ENCODE results near the gene BCL11B. TPM values are rescaled to one million over a fixed set of nuclear protein-coding genes. Genes with fewer than 3 reads are reported as not detected.

The BCL11B gene
- total RNA-seq, 1 donor from 2014 or later = 1.3 TPM

DNA sequence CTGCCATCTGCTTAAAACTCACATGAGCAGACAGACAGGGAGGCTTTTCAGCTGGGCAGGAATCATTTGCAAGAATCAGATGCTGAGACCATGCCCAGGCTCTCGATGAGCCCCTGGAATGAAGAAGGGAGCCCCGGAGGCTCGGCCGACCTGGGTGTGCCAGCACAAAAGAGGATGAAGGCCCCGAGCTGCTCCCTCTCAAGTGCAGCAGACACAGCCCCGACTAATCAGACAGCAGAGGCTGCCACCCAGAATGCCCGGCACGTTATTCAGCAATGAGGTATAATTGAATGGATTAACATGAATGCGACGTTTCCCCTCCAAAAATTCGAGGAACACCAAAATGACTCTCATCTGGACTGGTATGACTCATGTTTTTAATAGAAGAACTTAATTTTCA lies 58.9 kb downstream of the BCL11B start:
- Histone ChIP-seq H3K36me3 (no peaks in the 10 kb centered on the region), H4K20me1 (ENCODE audit: low read depth) (no peaks in the 10 kb centered on the region), H3K4me1 (no peaks in the 10 kb centered on the region), H3K9me3 (ENCODE audit: low read depth) (no peaks in the 10 kb centered on the region), H2AFZ (replicated peaks) (no peak overlapping the region), H3K27me3 (no peaks in the 10 kb centered on the region), H3K4me3 (no peak overlapping the region), H3K9ac (no peak overlapping the region), H3K79me2 (ENCODE audit: low read depth) (no peaks in the 10 kb centered on the region), H3K27ac (no peak overlapping the region), H3K4me2 (no peak overlapping the region), H3F3A (ENCODE audit: low read depth) (no peaks in the 10 kb centered on the region)
- peaks cover 6% of the 10 kb centered on the region for H3K27me3 Mint-ChIP-seq (ENCODE audit: insufficient read depth, low read depth)
- no peaks in the 10 kb centered on the region for H3K9me3 Mint-ChIP-seq
- DNase-seq (ENCODE audit: low spot score) = no peak
- H3K4me3 Mint-ChIP-seq = no peak overlapping the region
- no peaks in the 10 kb centered on the region for H3K36me3 Mint-ChIP-seq
- H3K27ac Mint-ChIP-seq = no peak overlapping the region
- peaks cover 11% of the 10 kb centered on the region for H3K4me1 Mint-ChIP-seq
- TF ChIP-seq EZH2 (IDR thresholded peaks at IDR 0.05) (no peak), EZH2phosphoT487 (IDR thresholded peaks at IDR 0.05) (no peak)
- TF ChIP-seq, protein P1, sequence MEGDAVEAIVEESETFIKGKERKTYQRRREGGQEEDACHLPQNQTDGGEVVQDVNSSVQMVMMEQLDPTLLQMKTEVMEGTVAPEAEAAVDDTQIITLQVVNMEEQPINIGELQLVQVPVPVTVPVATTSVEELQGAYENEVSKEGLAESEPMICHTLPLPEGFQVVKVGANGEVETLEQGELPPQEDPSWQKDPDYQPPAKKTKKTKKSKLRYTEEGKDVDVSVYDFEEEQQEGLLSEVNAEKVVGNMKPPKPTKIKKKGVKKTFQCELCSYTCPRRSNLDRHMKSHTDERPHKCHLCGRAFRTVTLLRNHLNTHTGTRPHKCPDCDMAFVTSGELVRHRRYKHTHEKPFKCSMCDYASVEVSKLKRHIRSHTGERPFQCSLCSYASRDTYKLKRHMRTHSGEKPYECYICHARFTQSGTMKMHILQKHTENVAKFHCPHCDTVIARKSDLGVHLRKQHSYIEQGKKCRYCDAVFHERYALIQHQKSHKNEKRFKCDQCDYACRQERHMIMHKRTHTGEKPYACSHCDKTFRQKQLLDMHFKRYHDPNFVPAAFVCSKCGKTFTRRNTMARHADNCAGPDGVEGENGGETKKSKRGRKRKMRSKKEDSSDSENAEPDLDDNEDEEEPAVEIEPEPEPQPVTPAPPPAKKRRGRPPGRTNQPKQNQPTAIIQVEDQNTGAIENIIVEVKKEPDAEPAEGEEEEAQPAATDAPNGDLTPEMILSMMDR (IDR thresholded peaks at IDR 0.05) = no peak

GRCh38 chr14:99212646-99213045 lies 59.4 kb downstream of the BCL11B start:
- Histone ChIP-seq H4K20me1 (ENCODE audit: low read depth) (no peaks in the 10 kb centered on the region), H2AFZ (replicated peaks) (no peak overlapping the region), H3K4me2 (no peak overlapping the region), H3K79me2 (ENCODE audit: low read depth) (no peaks in the 10 kb centered on the region), H3K36me3 (no peaks in the 10 kb centered on the region), H3K9me3 (ENCODE audit: low read depth) (no peaks in the 10 kb centered on the region), H3K9ac (no peak overlapping the region), H3K4me1 (no peaks in the 10 kb centered on the region), H3K27ac (no peak overlapping the region), H3K4me3 (no peak overlapping the region), H3K27me3 (no peaks in the 10 kb centered on the region), H3F3A (ENCODE audit: low read depth) (no peaks in the 10 kb centered on the region)
- Mint-ChIP-seq H3K9me3 (no peaks in the 10 kb centered on the region), H3K27me3 (ENCODE audit: insufficient read depth, low read depth) (peaks cover 6% of the 10 kb centered on the region), H3K36me3 (no peaks in the 10 kb centered on the region), H3K4me3 (peak overlapping the region; percentile 33), H3K4me1 (peaks cover 11% of the 10 kb centered on the region), H3K27ac (no peak overlapping the region)
- no peak for DNase-seq (ENCODE audit: low spot score)
- TF ChIP-seq EZH2phosphoT487 (IDR thresholded peaks at IDR 0.05) (no peak), EZH2 (IDR thresholded peaks at IDR 0.05) (no peak)
- TF ChIP-seq, protein P1 (IDR thresholded peaks at IDR 0.05) = no peak

- Histone ChIP-seq H3K27me3 (no peaks in the 10 kb centered on the region), H3F3A (ENCODE audit: low read depth) (no peaks in the 10 kb centered on the region), H3K4me2 (no peak overlapping the region), H3K9me3 (ENCODE audit: low read depth) (no peaks in the 10 kb centered on the region), H4K20me1 (ENCODE audit: low read depth) (no peaks in the 10 kb centered on the region), H3K79me2 (ENCODE audit: low read depth) (no peaks in the 10 kb centered on the region), H3K27ac (no peak overlapping the region), H2AFZ (replicated peaks) (no peak overlapping the region), H3K4me1 (no peaks in the 10 kb centered on the region), H3K4me3 (no peak overlapping the region), H3K9ac (no peak overlapping the region), H3K36me3 (no peaks in the 10 kb centered on the region)
- Mint-ChIP-seq H3K4me1 (peaks cover 11% of the 10 kb centered on the region), H3K4me3 (no peak overlapping the region), H3K27me3 (ENCODE audit: insufficient read depth, low read depth) (peaks cover 6% of the 10 kb centered on the region), H3K36me3 (no peaks in the 10 kb centered on the region), H3K9me3 (no peaks in the 10 kb centered on the region), H3K27ac (no peak overlapping the region)
- no peak for DNase-seq (ENCODE audit: low spot score)
- no peak for TF ChIP-seq EZH2 (IDR thresholded peaks at IDR 0.05)
- TF ChIP-seq, protein P1 (IDR thresholded peaks at IDR 0.05) = no peak
- no peak for TF ChIP-seq EZH2phosphoT487 (IDR thresholded peaks at IDR 0.05)
Observed at GRCh38 chr14:99212199-99212598, 59.8 kb downstream of the BCL11B start.

Measured in neural progenitor cell (in vitro differentiated cells).